ENCODE data around the gene ROM1.

- TF ChIP-seq ZNF274 (IDR thresholded peaks at IDR 0.05; ENCODE audit: low read depth, low read length) (no peak), SUZ12 (IDR thresholded peaks at IDR 0.05; ENCODE audit: extremely low read depth, insufficient read depth, insufficient read length) (no peak), YY1 (IDR thresholded peaks at IDR 0.05; ENCODE audit: insufficient read depth, insufficient read length) (no peak)
These were observed 4.3 kb upstream of the ROM1 start for GRCh38 chr11:62608776-62609175.

Measured in NT2/D1 (cell line).